H9 (cell line): ENCODE results near the gene SMC3. TPM values are rescaled to one million over a fixed set of nuclear protein-coding genes. Genes with fewer than 3 reads are reported as not detected.

ENCODE experiments used
- DNase-seq: peaks from one replicate; pipeline ENCODE4 v3.0.0-alpha.2; 2017
- H2AFZ ChIP-seq: one replicate; pipeline ENCODE4 v1.6.1; 2013; ENCODE audit warnings: mild to moderate bottlenecking, low read length, control low read depth, moderate library complexity
- H2AK5ac ChIP-seq: 2 replicates; pipeline ENCODE4 v1.6.1; 2013; ENCODE audit warnings: low read length, control low read depth, mixed read lengths; ENCODE audit not compliant: insufficient read length
- H2BK120ac ChIP-seq: one replicate; pipeline ENCODE4 v1.6.1; 2013; ENCODE audit warnings: low read depth, mild to moderate bottlenecking, low read length, control low read depth, inconsistent platforms; ENCODE audit not compliant: poor library complexity, severe bottlenecking
- H2BK12ac ChIP-seq: 2 replicates; pipeline ENCODE4 v1.6.1; 2013; ENCODE audit warnings: low read length, control low read depth, mixed read lengths, low read depth; ENCODE audit not compliant: insufficient read length
- H2BK15ac ChIP-seq: 2 replicates; pipeline ENCODE4 v1.6.1; 2013; ENCODE audit warnings: low read depth, low read length, control low read depth
- H2BK20ac ChIP-seq: one replicate; pipeline ENCODE4 v1.6.1; 2013; ENCODE audit warnings: low read depth, mild to moderate bottlenecking, low read length, control low read depth, inconsistent platforms; ENCODE audit not compliant: poor library complexity, severe bottlenecking
- H2BK5ac ChIP-seq: 2 replicates; pipeline ENCODE4 v1.6.1; 2013; ENCODE audit warnings: low read length, control low read depth, mixed read lengths; ENCODE audit not compliant: insufficient read length
- H3K14ac ChIP-seq: 2 replicates; pipeline ENCODE4 v1.6.1; 2013; ENCODE audit warnings: low read length, control low read depth; ENCODE audit not compliant: insufficient read depth
- H3K18ac ChIP-seq: 2 replicates; pipeline ENCODE4 v1.6.1; 2013; ENCODE audit warnings: low read depth, mild to moderate bottlenecking, mixed read lengths, low read length, control low read depth; ENCODE audit not compliant: insufficient read length
- H3K23ac ChIP-seq: 2 replicates; pipeline ENCODE4 v1.6.1; 2013; ENCODE audit warnings: low read length, control low read depth, mixed read lengths, low read depth; ENCODE audit not compliant: insufficient read length
- H3K23me2 ChIP-seq: 2 replicates; pipeline ENCODE4 v1.6.1; 2013; ENCODE audit warnings: low read depth, mild to moderate bottlenecking, mixed read lengths, low read length, control low read depth; ENCODE audit not compliant: insufficient read length, poor library complexity, severe bottlenecking
- H3K27ac ChIP-seq: 2 replicates; pipeline ENCODE4 v1.5.1; 2013; ENCODE audit warnings: low read length, control low read depth, mixed read lengths, low read depth; ENCODE audit not compliant: insufficient read length
- H3K27me3 ChIP-seq: 2 replicates; pipeline ENCODE4 v1.6.1; 2013; ENCODE audit warnings: low read length, control low read depth, inconsistent platforms; ENCODE audit not compliant: insufficient read depth
- H3K4ac ChIP-seq: 2 replicates; pipeline ENCODE4 v1.6.1; 2013; ENCODE audit warnings: low read depth, mild to moderate bottlenecking, control low read depth, inconsistent platforms, low read length, moderate library complexity
- H3K4me1 ChIP-seq: 2 replicates; pipeline ENCODE4 v1.6.1; 2013; ENCODE audit warnings: low read length, control low read depth, inconsistent platforms; ENCODE audit not compliant: insufficient read depth
- H3K4me2 ChIP-seq: 2 replicates; pipeline ENCODE4 v1.6.1; 2013; ENCODE audit warnings: low read length, control low read depth, mixed read lengths; ENCODE audit not compliant: insufficient read length, insufficient read depth
- H3K56ac ChIP-seq: 2 replicates; pipeline ENCODE4 v1.6.1; 2013; ENCODE audit warnings: low read depth, mild to moderate bottlenecking, mixed read lengths, low read length, control low read depth; ENCODE audit not compliant: insufficient read length
- H3K79me1 ChIP-seq: 2 replicates; pipeline ENCODE4 v1.6.1; 2013; ENCODE audit warnings: low read depth, mild to moderate bottlenecking, moderate library complexity, low read length, control low read depth, inconsistent platforms; ENCODE audit not compliant: insufficient read depth, poor library complexity, severe bottlenecking
- H3K79me2 ChIP-seq: 2 replicates; pipeline ENCODE4 v1.6.1; 2013; ENCODE audit warnings: low read length, control low read depth, inconsistent platforms; ENCODE audit not compliant: insufficient read depth
- H3K9ac ChIP-seq: 2 replicates; pipeline ENCODE4 v1.6.1; 2013; ENCODE audit warnings: low read length, control low read depth, mixed read lengths; ENCODE audit not compliant: insufficient read length; ENCODE audit errors: extremely low read depth
- H3K9me3 ChIP-seq: one replicate; pipeline ENCODE4 v1.6.1; 2013; ENCODE audit warnings: low read depth, low read length, inconsistent platforms; ENCODE audit not compliant: control insufficient read depth
- H3T11ph ChIP-seq: one replicate; pipeline ENCODE4 v1.6.1; 2013; ENCODE audit warnings: mild to moderate bottlenecking, low read length, control low read depth, inconsistent platforms
- H4K20me1 ChIP-seq: one replicate; pipeline ENCODE4 v1.6.1; 2013; ENCODE audit not compliant: control insufficient read depth, insufficient read length, insufficient read depth
- H4K5ac ChIP-seq: 2 replicates; pipeline ENCODE4 v1.6.1; 2013; ENCODE audit warnings: low read depth, mild to moderate bottlenecking, mixed read lengths, low read length, control low read depth; ENCODE audit not compliant: insufficient read length
- H4K8ac ChIP-seq: replicated peaks from 2 replicates; pipeline ENCODE4 v1.6.1; 2013; ENCODE audit warnings: low read length, control low read depth, mixed read lengths, low read depth; ENCODE audit not compliant: insufficient read length
- H4K91ac ChIP-seq: 2 replicates; pipeline ENCODE4 v1.6.1; 2013; ENCODE audit warnings: low read depth, mild to moderate bottlenecking, moderate library complexity, mixed read lengths, low read length, control low read depth; ENCODE audit not compliant: insufficient read length
- H3K27ac Mint-ChIP-seq, 3 experiments: 2 replicates in 2 of 3; 3 replicates in 1 of 3; pipeline ENCODE4 v1.8.0; 2020 to 2021; ENCODE audit warnings: mixed read lengths in 3 of 3, mild to moderate bottlenecking in 1 of 3, moderate library complexity in 1 of 3
- H3K27me3 Mint-ChIP-seq: 2 replicates; pipeline ENCODE4 v1.8.0; 2021; ENCODE audit warnings: low read depth, mild to moderate bottlenecking, moderate library complexity, mixed read lengths
- H3K36me3 Mint-ChIP-seq, 3 experiments: 2 replicates in 2 of 3; 3 replicates in 1 of 3; pipeline ENCODE4 v1.8.0; 2020 to 2021; ENCODE audit warnings: low read depth in 3 of 3, mixed read lengths in 3 of 3; ENCODE audit not compliant: insufficient read depth in 1 of 3
- H3K4me1 Mint-ChIP-seq, 2 experiments: 2 replicates each; pipeline ENCODE4 v1.8.0; 2020; ENCODE audit warnings: mixed read lengths in 2 of 2
- H3K4me3 Mint-ChIP-seq, 2 experiments: 2 replicates in 1 of 2; 3 replicates in 1 of 2; pipeline ENCODE4 v1.8.0; 2020 to 2021; ENCODE audit warnings: mild to moderate bottlenecking in 2 of 2, mixed read lengths in 2 of 2, moderate library complexity in 1 of 2
- H3K9me3 Mint-ChIP-seq, 2 experiments: 2 replicates in 1 of 2; 3 replicates in 1 of 2; pipeline ENCODE4 v1.8.0; 2020; ENCODE audit warnings: mild to moderate bottlenecking in 2 of 2, mixed read lengths in 2 of 2, moderate library complexity in 1 of 2
- WGBS: extraction: QIAGEN DNeasy Blood & Tissue Kit; methylation state at CpG from one replicate; pipeline ENCODE4 v1.1.7; 2013; ENCODE audit warnings: missing lambda C conversion rate, low lambda C conversion rate, mixed read lengths; ENCODE audit not compliant: insufficient read length; ENCODE audit errors: extremely low coverage; 5-methylcytosine and 5-hydroxymethylcytosine counted together
- total RNA-seq: library from RNA; stranded (reverse); gene quantifications from 2 replicates; pipeline ENCODE4 v1.2.1, GENCODE V29; 2021
- TF ChIP-seq, protein P1 (sequence below): fragments of 200-600 bp; sonication (generic); conservative IDR thresholded peaks from 3 replicates; pipeline ENCODE4 v1.8.0; 2021; ENCODE audit warnings: antibody characterized with exemption, mild to moderate bottlenecking

SMC3 gene
- total RNA-seq, 1 experiment from 2014 or later = 82.4 TPM

DNA sequence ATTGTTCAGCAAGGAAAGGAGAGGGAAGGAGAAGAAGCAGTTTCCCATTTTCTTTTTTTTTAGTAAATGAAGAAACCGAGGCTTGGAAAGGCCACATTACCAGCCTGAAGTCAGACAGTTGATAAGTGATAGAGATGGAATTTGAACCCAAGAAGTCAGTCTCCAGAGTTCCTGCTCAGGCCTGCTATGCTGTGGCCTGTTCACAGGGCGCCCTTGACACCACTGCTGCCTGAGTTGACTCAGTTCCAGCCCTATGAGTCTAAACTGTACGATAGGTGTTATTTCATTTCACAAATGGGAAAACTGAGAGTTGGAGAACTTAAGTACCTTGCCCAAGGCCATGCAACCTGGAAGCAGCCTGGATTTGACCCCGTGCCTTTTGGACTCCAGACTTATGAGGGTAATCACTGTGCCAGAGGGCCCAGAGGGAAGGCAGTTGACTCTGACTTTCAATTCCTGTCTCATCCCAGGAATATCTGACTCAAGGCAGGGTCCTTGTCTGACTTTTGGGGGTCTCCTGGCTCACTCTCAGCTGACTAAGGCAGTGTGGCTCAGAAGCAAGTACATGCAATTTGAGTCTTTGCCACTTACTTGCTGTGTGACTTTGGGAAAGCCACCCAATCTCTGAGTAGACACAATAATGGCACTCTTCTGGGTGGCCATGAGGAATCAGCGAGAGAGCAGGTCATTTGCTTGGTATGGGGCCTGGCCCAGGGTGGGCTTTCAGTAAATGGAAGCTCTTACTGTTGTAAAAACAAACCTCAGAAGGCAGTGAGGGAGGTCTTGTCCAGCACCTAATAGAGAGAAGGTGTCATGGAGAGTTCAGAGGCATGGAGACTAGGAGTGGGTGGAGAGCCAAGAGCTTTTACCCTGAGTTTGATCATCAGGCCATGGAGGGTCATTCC is 58.7 kb downstream of the SMC3 start:
- Histone ChIP-seq H3K4me1 (no peaks in the 10 kb centered on the region; the same call in 1 of the 2 replicates), H3T11ph (no peak overlapping the region)

More for the DNA sequence above, 58.7 kb downstream of the SMC3 start:
- Histone ChIP-seq H3K79me1 (no peaks in the 10 kb centered on the region), H3K18ac (no peak overlapping the region), H4K20me1 (no peaks in the 10 kb centered on the region), H3K9ac (no peak overlapping the region), H3K4ac (no peak overlapping the region), H2AFZ (no peak overlapping the region), H3K14ac (no peak overlapping the region), H3K27ac (no peak overlapping the region), H3K56ac (no peak overlapping the region), H3K9me3 (no peaks in the 10 kb centered on the region), H2AK5ac (no peak overlapping the region), H2BK12ac (no peak overlapping the region), H3K23ac (no peak overlapping the region), H4K91ac (no peak overlapping the region), H3K4me2 (no peak overlapping the region), H3K27me3 (no peaks in the 10 kb centered on the region), H2BK5ac (no peak overlapping the region), H3K23me2 (no peaks in the 10 kb centered on the region), H4K8ac (no peak overlapping the region), H4K5ac (no peak overlapping the region), H2BK15ac (no peak overlapping the region), H3K79me2 (no peaks in the 10 kb centered on the region), H2BK20ac (no peak overlapping the region), H2BK120ac (no peak overlapping the region)
- Mint-ChIP-seq H3K4me1 (peaks cover 19 to 20% of the 10 kb centered on the region in 2 experiments), H3K9me3 (no peaks in the 10 kb centered on the region), H3K27me3 (no peaks in the 10 kb centered on the region; the same call in 1 of the 2 replicates), H3K4me3 (no peak overlapping the region), H3K36me3 (no peaks in the 10 kb centered on the region; a peak in 1 of 7 replicates), H3K27ac (no peak overlapping the region)
- no CpG with 5 or more reads among the region's 5 CpGs for WGBS
- TF ChIP-seq, protein P1, sequence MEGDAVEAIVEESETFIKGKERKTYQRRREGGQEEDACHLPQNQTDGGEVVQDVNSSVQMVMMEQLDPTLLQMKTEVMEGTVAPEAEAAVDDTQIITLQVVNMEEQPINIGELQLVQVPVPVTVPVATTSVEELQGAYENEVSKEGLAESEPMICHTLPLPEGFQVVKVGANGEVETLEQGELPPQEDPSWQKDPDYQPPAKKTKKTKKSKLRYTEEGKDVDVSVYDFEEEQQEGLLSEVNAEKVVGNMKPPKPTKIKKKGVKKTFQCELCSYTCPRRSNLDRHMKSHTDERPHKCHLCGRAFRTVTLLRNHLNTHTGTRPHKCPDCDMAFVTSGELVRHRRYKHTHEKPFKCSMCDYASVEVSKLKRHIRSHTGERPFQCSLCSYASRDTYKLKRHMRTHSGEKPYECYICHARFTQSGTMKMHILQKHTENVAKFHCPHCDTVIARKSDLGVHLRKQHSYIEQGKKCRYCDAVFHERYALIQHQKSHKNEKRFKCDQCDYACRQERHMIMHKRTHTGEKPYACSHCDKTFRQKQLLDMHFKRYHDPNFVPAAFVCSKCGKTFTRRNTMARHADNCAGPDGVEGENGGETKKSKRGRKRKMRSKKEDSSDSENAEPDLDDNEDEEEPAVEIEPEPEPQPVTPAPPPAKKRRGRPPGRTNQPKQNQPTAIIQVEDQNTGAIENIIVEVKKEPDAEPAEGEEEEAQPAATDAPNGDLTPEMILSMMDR = no peak
- DNase-seq = no peak
